Measurements from ENCODE around the gene GSDME.

The GSDME gene

DNA sequence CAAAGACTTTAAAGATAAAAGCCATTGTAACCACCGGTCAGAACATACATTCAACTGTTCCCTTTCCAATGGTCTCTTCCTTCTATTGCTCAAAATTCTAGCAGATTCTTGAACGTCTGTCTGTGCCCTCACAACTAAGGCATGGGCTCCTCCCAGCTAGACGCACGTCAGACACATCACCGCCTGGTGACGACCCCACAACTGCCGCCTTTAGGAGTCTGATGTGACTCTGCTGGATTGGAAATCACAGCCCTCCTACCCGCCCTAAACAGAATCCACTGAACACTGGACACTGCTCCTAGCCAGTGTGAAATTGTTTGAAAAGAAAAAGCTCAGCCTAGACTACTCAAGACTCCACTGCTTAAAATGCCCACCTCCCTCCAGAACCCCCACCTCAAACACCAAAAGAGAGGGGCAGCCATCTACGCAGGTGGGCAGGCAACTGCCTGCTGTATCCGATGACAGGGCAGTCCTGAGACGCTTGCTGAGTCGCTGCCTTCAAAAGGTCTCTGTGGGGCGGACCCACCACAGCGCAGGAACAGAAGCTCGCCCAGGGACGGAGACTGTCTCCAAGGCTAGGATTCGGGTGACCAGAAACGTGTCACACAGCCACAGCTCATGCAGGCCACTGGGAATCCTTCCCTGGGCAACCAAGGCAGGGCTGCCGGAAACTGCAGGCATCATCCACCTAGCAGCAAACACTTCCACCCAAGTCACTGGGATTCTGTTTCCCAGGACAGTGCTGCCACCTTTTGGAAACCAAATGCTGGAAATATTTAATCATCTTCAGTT lies 34.7 kb downstream of the GSDME start:
- DNase-seq (ENCODE audit: low spot score) = no peak

DNA sequence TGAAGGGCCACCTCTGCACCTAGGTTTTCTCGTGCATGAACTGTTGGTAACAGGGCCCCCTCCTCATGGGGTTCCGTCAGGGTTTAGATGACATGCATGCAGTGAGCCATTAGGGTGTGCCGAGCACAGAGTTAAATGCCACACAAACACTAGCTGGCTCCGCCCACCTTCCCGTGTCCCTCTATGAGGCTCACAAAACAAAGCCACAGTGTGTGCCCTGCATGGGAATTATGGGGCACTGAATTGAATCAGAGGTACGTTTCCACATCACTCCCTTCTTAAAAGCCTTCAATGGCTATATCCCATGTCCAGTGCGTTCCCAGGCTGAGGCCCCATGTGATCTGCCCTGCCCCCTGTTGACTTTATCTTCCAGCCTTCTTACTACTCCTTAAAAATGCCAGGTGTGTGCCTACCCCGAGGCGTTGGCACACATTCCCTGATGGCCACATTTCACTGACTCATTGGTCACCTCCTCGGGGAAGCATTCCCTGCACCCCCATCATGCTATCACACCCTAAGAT lies 35.7 kb downstream of the GSDME start:
- no peak for DNase-seq (ENCODE audit: low spot score)

DNA sequence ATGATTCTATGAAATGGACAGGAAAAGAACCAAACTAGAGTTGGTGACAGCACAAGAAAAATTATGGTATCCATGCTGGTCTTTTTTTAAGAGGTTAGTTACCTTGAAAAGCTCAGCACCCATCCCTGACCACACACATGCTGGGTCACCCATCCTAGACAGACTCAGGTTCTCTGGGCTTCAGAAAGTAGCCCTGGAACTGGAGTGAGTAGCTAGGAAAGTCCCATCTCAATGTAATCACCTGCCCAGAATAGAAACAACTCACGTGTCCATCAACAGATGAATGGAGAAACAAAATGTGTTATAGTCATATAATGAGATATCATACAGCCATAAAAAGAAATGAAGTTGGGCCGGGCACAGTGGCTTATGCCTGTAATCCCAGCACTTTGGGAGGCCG lies 37.0 kb downstream of the GSDME start:
- DNase-seq (ENCODE audit: low spot score) = peak; percentile 38

DNA sequence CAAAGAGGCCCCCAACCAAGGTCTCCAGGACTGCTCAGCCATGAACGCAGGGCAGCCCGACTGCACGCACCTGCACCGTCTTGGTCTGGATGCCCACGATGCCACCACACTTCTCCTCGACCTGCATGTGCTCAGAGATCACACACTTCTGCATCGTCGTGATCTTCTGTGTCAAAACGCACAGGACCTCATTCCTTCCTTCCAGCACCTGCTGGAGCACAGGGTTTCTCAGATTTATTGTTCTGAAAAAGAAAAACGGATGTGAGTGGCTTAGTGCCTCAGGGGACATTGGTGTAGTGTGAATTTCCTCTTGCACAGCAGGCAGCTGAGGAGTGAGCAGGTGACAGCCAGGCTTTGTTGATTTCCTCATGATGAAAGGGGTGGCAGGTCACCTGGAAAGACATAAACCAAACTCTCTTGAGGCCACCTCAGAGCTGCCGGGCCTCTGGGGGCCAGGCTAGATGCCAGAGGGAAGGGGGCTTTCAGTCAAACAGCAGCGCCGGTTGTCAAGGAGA lies 38.2 kb downstream of the GSDME start:
- DNase-seq (ENCODE audit: low spot score) = peak; percentile 94

DNA sequence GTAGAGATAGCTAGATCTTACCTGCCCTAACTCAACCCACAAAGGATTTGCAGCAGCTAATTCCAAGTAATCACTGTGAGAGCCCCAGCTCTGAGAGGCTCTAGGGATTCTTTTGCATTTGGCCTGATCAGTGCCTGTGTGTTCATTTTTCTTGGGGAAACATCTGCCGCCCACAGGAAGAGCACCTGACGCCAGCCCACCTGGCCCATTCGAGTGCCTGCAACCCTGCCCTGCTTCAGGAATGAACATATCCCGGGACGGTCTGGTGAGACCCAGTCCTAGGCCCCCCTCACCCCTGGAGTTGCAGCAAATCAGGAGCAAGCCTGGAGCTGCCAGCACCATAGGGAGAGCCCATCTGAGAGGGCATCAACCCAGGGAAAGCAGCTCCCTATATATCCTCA lies 38.8 kb downstream of the GSDME start:
- peak; percentile 51 for DNase-seq (ENCODE audit: low spot score)

DNA sequence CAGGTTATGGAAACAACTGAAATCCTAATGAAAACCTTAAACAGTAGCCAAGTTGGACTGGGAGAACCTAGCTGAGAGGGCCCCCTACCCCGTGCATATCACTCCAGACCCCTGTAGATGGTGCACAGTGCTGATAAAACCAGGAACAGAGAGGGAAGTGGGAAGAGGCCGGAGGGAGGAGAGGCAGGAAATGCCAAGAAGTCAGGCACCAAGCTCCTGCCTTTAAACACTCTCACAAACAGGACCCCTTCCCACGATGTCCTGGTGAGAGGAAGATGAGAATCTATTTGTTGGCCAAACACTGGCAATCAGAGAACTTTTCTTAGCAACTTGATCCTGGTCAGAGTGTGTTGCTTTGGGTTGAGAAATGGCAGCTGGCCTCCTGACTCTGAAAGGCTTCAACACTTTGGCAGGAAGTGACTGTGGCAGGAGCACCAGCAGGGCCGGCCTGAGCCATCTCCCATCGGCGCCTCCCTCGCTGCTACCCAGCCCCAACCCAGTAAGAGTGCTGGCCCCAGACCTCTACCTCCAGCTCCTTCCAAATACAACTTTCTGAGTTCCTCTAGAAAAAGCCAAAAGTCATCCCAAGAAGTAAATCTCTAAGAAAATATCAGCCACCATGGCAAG lies 39.5 kb downstream of the GSDME start:
- DNase-seq (ENCODE audit: low spot score) = peak; percentile 34

DNA sequence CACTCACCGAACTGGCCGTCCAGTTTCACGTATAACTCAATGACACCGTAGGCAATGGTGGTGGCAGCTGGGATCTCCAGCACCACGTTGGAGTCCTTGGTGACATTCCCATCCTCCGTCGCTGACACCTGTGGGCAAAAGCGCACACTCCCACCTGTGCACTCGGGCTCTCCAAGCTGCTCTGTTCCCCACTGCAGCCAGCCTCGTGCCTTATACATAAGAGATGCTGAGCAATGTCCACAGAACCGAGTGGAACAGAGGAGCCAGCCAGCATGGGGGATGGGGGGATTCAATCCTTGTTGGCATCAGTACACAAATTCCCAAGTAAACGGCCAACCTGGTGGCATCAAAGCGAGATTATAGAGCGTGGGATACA lies 40.0 kb downstream of the GSDME start:
- DNase-seq (ENCODE audit: low spot score) = no peak

DNA sequence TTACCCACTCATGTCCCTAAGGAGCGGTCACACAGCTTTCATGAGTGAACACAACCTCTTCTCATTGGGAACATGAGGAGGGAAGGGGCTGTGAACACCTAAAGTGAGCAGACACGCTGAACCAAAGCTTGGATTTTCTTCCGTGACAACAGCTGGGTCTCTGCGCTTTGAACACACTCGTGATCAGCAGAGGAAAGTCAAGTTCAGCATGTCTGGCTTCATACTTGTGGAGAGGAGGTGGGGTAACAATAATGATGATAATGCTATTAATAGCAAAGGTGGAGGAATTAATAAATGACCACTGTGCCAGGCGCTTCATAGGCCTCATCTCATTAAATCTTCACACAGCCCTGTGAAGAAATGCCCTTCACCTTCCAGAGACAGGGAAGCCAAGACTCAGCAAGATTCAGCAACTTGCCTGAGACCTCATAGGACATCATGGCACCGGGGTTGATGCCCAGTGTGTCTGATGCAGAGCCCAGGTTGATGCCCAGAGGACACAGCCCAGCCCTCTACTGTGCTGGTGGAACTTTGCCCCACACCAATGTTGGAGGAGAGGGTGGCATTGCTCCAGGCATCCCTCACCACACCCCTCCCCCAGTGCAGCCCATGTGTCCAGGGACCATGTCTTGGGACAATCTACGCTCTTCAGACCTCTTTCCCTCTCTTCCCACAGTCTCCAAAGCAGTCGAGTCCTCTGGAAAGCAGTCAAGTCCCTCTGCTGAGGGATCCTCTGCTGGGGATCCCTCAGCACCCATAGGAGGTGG lies 40.6 kb downstream of the GSDME start:
- peak; percentile 24 for DNase-seq (ENCODE audit: low spot score)

DNA sequence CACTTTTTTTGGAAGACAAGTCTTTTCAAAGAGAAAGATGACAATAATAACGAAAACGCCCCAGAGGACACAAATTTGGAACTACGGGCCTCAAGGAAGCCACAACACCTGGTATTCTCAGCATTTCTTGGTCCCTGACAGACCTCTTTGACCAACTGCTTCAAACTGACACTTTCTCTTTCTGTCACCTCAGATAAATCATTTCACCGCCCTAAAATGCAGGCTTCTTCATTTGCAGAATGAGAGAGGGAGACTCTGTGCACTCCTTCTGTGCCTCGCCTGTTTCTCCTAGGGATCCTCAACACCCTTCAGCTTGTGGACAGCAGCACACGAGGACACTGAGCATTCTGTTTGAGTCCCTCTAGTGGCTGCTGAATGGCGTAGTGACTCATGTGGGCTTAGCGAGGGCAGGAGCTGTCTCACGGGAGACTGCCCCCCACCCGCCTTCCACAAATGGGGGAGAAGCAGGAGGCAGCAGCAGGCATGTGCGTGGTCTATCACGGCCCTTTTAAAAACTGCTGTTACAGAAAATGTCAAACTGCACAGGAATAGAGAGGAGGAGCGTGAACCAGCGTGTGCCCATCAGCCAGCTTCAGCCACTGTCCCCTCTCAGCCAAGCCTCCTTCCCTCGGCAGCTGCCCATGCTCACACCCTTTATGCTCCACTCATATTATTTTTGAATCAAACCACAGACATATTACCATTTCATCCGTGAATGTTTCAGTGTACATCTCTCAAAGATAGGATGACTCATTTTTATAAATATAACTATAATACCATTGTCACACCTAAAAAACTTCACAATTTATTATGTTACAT lies 41.4 kb downstream of the GSDME start:
- peak; percentile 86 for DNase-seq (ENCODE audit: low spot score)

DNA sequence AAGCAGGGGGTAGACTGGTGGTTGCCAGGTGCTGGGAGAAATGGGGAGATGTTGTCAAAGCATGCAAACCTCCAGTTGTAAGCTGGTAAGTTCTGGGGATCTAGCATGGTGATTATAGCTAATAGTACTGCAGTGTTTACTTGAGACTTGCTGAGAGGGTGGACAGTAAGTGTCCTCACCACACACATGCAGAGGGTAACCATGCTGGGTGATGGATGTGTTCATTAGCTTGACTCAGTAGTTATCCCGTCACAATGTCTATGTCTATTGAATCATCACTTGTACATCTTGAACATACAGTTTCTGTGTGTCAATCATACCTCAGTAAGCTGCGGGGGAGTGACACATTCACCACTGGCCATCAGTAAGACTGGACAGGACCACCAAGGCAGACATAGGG lies 42.1 kb downstream of the GSDME start:
- DNase-seq (ENCODE audit: low spot score) = peak; percentile 33

DNA sequence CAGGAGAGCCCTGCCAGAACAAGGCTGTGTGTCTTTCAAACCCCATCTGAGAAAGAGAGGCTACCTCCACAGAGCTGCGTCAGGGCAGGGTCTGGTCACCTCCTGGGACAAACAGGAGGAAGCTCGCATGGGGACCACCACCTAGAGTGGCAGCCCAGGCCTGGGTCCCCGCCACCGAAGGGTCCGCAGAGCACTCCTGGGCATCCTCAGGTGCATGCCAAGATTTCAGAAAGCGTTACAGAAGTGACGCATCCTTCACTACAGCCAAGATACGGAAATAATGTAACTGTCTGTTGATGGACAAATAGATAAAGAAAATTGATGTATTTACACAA lies 42.6 kb downstream of the GSDME start:
- no peak for DNase-seq (ENCODE audit: low spot score)

DNA sequence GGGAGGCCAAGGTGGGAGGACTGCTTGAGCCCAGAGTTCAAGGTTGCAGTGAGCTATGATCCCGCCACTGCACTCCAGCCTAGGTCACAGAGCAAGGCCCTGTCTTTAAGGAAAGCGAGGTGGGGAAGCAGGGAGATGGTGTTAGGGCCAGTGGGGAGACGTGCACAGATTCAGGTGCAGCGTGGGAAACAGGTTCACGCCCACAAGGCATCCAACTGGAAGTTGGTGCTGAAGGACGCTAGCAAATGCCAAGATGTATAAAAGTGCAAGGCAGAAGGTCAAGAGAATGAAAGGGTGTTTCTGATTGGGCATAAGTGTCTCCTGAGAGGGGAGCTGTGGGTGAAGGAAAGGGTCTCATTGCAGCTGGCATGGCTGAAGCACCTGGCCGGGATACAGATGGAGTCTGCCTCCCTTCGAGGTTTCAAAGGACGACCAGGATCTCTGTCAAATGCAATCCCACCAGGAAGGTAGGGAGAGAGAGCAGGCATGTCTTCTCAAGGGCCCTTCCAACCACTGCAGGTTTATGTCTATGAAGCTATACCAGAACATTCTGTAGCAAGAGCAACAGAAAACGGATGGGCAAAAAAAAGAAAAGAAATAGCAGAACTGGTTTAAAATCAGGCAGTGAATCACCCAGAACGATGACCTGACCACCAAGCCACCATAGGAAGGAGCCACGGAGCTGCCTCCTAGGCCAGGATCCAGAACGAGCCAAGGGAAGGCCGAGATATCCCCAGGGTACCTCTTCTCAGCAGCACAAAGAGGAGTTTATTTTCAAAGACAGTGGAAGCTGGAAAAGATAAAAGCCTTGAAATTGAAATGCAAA lies 43.2 kb downstream of the GSDME start:
- DNase-seq (ENCODE audit: low spot score) = no peak

DNA sequence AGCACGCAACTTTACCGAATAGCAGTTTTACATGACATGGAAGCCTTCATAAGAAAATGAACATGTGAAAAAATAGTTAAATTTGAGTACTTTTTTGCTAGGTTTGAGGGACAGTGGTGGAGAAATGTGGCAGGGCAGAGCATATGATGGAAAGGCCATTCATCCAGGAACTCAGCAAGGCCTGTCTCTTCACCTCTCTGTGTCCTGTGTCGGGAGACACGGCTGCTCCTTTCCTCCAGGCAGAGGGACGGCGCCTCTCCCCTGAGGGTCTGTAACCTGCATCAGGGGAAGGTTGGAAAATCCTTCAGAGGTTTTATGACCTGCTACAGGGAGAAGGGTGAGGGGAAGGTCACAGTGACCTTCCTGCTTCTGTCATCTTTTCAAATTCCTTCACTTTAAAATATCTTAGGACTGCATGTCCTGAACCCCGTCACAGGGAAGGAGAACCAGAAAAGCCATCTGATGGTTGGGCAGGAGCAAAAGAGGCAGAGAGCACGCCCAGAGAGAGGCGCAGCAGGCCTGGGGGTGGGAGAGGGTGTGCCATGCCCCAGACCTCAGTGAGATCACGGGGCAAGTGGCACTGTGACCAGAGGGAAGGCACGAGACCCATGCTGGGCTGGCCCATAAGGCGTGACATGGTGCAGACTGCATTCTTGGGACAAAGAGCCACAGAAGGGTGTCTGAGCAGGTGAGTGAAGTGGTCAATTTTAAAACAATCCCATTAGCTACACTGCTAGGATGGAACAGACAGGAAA lies 44.0 kb downstream of the GSDME start:
- no peak for DNase-seq (ENCODE audit: low spot score)

DNA sequence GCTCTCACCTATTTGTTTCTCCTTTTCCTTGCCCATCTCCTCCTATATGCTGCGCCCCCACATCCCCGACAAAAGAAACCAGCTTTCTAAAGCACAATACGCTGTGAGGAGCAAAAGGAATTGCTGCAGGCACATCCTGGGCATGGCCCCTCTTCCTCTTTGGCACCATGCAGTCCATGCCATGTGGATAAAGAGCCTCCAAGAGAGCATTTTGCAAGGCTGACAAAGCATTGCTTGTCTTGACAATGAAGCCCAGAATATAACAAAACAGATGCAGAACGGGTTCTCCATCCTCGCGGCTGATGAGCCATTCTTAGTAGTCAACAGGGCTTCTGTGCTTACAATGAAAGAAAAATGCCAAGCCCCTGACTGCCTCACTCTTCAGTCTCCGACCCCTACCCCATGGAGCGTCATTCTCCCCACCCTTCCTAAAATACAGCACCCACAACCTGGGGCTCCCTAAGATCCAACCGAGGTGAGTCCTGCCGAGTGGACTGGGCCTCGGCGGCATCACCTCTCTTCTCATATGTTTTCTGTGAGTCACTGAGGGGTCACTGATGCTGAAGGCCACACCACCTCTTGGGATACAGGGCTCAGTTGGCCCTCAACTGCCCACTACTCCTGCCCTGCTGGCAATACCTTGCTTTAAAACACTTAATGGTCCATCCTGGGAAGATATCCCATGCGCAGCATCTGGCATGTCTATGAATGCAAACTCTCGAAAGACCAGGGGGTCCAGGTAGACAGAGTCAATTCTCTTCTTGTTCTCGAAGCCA lies 47.5 kb downstream of the GSDME start:
- DNase-seq (ENCODE audit: low spot score) = no peak

DNA sequence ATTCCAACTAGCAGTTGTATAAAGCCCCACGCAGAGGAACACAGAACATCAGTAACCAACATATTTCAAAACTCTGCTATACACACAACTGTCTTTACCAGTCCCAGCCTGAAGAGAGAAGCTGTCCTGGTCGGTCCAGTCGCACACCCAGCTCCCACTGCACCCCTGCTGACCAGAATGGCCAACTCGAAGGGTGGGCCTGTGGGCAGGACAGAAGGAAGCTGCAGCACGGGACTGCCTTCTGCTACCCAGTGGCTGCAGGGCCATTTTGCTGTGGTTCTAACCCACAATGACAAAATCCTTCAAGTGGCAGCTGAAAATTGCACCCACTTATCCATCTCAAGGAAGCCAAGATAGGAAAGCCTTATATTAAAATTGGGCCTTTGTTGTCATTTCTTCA lies 48.2 kb downstream of the GSDME start:
- no peak for DNase-seq (ENCODE audit: low spot score)

DNA sequence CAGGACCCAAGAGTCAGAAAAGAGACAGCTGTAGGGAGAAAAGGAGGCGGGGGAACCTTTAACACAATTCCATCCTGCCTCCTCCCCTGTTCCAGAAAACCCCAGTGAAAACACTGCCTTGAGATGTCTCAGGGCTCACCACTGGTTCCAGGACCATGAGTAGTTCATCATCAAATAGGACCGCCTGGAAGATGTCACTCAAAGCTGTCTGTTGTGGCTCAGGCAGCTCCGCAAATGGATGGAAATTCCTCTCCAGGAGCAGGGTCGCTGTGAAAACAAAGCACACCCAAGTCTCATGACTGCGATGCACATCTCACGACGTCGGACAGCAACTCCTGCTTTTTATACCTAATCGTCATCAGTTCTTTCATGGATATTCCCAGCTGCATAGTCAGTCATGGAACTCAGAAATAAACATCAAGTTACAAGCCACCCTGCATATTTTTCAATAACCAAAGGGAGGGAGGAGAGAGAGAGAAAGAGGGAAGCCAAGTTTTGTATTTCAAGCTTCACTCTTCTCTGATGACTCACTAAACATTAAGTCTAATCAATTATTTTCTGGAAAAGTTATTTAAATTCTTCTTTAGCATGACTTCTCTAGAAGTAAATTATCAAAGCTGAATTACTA lies 49.2 kb downstream of the GSDME start:
- no peak for DNase-seq (ENCODE audit: low spot score)

DNA sequence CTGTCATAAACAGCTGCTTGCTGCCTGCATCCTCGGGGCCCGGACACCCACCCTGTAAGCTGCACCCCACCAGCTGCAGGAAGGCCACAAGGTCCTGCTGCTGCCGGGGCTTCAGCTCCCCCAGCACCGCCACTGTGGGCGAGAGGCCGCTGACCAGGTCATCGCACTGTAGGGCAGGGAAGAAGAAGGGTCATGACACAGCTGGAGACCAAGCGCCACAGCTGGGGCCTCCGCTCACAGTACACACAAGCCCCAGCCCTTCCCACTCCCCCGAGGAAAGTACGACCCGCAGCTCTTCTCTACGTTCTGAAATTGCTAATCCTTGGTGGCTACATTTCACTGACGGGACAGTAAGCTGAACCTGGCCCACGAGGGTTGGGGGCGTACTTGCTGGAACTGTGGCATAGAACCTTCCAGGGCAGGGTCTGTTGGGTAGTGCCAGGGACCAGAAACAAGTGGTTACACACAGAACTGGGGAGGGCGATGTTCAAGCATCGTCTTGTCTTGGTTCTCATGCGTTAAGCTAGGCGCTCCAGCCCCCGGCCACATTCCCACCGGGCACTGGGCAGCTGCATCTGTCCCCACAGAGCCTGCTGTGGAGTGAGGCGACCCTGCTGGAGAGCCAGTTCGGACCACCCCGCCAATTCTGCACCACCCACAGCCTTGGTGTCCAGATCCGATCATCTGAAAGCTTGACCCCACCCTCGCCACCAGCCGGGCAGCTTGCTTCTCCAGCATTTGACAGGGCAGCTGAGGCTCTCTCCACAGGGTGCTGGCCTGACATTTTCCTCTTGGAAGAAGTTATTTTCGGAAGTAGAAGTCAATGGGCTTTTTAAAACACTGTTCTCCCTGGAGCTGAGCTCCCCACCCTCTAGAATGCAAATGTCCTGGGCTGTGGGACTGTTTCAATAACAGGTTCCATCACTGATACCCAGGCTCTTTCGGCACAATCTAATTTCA lies 50.8 kb downstream of the GSDME start:
- DNase-seq (ENCODE audit: low spot score) = no peak

DNA sequence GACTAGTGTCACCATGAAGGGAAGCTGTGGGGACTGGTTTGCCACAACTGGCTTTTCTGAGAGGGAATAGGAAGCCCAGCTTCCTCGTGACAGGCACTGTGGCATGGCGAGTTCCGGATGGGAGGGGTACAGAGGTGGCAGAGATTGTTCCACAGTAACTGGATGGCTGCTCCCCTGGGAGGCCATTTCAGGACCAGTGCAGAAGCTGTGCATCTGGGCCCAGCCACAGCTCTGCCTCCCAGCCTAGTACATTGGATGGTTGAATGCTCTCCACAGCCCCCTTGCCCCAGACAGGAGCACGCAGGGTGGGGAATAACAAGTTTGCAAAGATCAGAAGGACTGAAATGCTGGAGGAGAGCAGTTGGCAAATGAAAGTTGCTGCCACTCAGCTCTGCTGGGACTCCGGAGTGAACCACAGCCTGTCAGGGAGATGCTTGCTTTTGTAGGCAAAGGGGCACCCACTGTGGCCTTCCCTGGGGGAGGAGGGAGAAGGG lies 51.8 kb downstream of the GSDME start:
- no peak for DNase-seq (ENCODE audit: low spot score)
